T-helper 2 cell treated with Interferon-gamma antibody and Interleukin-4, amounts not matched to agents 5 μg/mL and 100 μg/mL, for 36 hours (primary cell): ENCODE measurements around the gene MEIS3.

Source experiments
- DNase-seq: peaks from one replicate; pipeline ENCODE4 v3.0.0; 2021; ENCODE audit warnings: low spot score
- H3K27ac Mint-ChIP-seq: one replicate; pipeline ENCODE4 v1.8.0; 2021; ENCODE audit warnings: mild to moderate bottlenecking, mixed read lengths
- H3K27me3 Mint-ChIP-seq: one replicate; pipeline ENCODE4 v1.8.0; 2021; ENCODE audit warnings: low read depth, mixed read lengths
- H3K36me3 Mint-ChIP-seq: one replicate; pipeline ENCODE4 v1.8.0; 2021; ENCODE audit warnings: low read depth, mixed read lengths
- H3K4me1 Mint-ChIP-seq: one replicate; pipeline ENCODE4 v1.8.0; 2021; ENCODE audit warnings: low read depth, mixed read lengths
- H3K4me3 Mint-ChIP-seq: one replicate; pipeline ENCODE4 v1.8.0; 2022; ENCODE audit warnings: mild to moderate bottlenecking, moderate library complexity, mixed read lengths
- H3K9me3 Mint-ChIP-seq: one replicate; pipeline ENCODE4 v1.8.0; 2021; ENCODE audit warnings: mixed read lengths

Gene MEIS3

DNA sequence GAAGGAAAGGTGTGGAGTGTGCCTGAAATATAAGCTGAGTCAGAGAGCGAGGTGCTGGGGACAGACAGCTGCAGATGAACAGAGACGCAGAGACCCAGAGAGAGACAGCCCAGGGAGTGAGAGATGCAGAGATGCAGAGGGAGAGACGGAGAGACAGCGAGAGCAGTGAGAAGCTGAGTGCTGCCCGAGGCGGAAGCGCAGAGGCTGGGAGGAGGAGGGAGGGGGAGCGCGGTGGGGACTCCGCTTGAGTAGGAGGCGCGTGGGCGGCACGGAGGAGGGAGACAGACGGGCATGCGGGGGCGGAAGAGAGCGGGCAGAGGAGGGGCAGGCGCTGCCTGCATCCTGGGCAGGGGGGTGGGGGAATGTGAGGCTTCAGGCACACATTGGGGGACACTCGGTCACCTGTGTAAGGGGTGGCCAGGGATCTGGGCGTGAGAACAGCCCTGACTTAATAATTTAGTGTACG, 26.6 kb upstream of the MEIS3 start:
- H3K4me3 Mint-ChIP-seq: peak overlapping the region; percentile 78
- no peaks in the 10 kb centered on the region for H3K9me3 Mint-ChIP-seq
- H3K27ac Mint-ChIP-seq: no peak overlapping the region
- H3K27me3 Mint-ChIP-seq: peaks cover 68% of the 10 kb centered on the region
- H3K4me1 Mint-ChIP-seq: peaks cover 30% of the 10 kb centered on the region
- peak; percentile 46 for DNase-seq
- no peaks in the 10 kb centered on the region for H3K36me3 Mint-ChIP-seq

DNA sequence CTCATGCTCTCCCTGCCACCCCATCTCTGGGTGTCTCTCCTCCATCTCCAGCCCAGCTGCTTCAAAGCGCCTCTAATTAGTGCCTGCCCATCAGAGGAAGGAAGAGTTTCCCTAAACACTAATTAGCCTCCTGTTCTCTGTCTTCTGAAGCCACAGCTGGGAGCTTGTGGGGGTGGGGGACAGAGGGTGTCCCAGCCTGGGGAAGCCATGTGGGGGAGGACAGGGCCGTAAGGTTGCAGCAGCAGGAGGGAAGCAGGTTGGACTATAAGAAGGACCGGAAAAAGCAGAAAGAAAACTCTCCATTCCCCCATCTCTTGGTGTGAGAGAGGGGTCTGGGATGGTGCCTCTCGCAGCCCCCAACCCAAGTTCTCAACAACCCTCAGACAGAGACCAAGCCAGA, 26.2 kb upstream of the MEIS3 start:
- no peaks in the 10 kb centered on the region for H3K9me3 Mint-ChIP-seq
- no peaks in the 10 kb centered on the region for H3K36me3 Mint-ChIP-seq
- H3K27ac Mint-ChIP-seq: peak overlapping the region; percentile 46
- H3K4me1 Mint-ChIP-seq: peaks cover 30% of the 10 kb centered on the region
- peaks cover 68% of the 10 kb centered on the region for H3K27me3 Mint-ChIP-seq
- no peak for DNase-seq
- peak overlapping the region; percentile 78 for H3K4me3 Mint-ChIP-seq

DNA sequence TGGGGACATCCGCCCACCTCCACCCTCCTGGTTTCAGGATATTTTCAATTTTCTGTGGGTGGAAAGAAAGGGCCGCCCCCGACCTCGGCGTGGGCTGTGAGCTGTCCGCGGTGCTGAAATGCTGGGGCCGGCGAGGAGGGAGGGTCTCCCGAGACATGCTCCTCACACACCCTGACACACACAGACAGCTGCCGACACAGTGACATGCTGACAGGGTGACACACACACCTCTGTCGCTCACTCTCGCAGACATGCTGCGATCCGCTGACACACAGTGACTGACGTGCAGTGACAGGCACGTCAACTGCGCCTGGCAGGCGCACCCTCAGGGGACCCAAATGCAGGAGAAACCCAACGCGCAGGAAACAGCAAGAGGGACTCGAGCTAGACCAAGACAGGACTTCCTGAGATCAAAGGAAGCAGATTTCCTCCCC, 25.1 kb upstream of the MEIS3 start:
- Mint-ChIP-seq H3K27me3 (peaks cover 60% of the 10 kb centered on the region), H3K9me3 (no peaks in the 10 kb centered on the region), H3K4me1 (peaks cover 30% of the 10 kb centered on the region), H3K36me3 (no peaks in the 10 kb centered on the region), H3K27ac (peak overlapping the region; percentile 34), H3K4me3 (peak overlapping the region; percentile 46)
- no peak for DNase-seq

DNA sequence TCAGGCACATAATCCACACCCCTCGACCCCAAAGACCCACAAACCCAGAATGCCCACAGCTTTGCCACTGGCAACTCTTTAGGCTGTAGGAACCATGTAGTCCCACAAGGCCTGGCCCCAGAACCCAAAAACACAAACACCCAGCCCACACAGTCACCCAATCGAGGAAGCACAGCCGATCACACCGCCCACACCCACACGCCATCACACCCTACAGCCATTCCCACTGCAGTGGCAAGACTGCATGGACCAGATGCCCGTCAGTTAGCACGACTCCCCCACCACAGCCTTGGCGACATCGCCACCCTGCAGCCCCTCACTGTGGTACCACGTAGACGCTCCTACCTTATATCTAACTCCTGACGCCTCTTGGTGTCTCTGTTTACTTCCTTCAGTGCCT, 24.0 kb upstream of the MEIS3 start:
- Mint-ChIP-seq H3K9me3 (no peaks in the 10 kb centered on the region), H3K4me1 (peaks cover 30% of the 10 kb centered on the region), H3K36me3 (no peaks in the 10 kb centered on the region), H3K27me3 (peaks cover 52% of the 10 kb centered on the region), H3K4me3 (no peak overlapping the region), H3K27ac (no peak overlapping the region)
- DNase-seq: no peak

DNA sequence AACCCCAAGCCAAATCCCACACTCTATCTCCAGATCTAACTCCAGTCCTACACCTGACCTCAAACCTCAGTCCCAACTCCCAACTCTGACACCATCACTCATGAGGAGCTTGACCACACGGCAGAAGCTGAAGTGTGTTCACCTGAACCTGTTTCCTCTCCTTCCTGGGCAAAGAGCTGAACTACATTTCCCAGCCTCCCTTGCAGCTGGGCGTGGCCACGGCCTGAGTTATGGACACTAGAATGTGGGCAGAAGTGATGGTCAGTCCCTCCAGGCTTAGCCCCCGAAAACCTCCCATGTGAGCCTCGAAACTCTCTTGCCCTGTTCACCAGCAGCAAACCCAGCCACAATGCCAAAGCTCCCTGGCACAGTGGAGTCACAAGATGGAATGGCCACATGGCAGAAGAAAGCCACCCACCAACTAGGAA, 19.5 kb upstream of the MEIS3 start:
- Mint-ChIP-seq H3K36me3 (no peaks in the 10 kb centered on the region), H3K27me3 (peaks cover 24% of the 10 kb centered on the region), H3K27ac (no peak overlapping the region), H3K4me1 (peaks cover 19% of the 10 kb centered on the region), H3K9me3 (no peaks in the 10 kb centered on the region), H3K4me3 (no peak overlapping the region)
- DNase-seq: no peak

DNA sequence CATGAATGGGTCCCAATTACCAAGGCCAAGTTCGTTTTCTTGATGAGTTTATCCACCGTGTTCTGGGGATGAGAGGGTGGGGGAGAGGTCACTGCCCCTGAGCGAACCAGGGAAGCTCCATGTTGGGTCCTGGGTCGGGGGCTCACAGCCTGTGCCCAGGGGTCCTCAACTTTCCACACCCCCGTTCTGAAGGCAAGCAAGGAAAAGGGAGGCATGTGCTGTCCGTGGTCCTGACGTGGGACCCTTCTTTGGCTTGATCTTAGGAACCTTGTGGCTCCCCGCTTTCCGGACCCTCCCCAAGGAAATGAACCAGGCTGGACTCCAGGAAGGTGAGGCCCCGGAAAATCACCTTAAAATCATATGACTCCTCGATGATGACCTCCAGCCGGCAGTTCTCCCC, 18.2 kb upstream of the MEIS3 start:
- peaks cover 24% of the 10 kb centered on the region for H3K4me1 Mint-ChIP-seq
- no peak for DNase-seq
- H3K27me3 Mint-ChIP-seq: peaks cover 13% of the 10 kb centered on the region
- no peaks in the 10 kb centered on the region for H3K9me3 Mint-ChIP-seq
- no peak overlapping the region for H3K27ac Mint-ChIP-seq
- no peaks in the 10 kb centered on the region for H3K36me3 Mint-ChIP-seq
- H3K4me3 Mint-ChIP-seq: no peak overlapping the region

DNA sequence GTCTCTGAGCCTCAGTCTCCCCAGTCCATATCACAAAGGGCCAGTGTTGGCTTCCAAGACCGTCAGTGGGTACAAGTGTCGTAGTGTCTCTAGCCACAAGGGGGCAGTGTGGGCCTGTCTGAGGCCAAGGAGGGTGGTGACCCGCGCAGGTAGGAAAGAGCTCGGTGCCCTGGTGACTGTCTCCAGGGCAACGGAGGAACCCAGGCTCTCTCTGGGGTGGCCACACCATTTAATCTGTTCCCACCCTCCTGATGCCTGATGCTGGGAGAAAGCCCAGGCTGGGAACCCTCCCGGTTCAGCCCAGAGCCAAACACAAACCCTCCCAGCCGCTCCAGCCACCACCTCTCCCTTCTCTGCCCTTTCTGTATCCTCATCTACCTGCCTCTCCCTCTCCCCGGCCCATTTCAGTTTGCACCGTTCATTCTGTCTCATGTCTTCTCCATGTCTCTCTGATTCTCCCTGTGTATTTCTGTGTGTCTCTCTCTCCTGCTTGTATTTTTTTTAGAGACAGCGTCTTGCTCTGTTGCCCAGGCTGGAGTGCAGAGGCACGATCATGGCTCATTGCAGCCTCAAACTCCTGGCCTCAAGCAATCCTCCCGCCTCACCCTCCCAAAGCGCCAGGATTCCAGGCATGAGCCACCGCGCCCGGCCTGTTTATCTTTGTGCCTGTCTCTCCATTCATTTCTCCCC, 17.5 kb upstream of the MEIS3 start:
- no peak overlapping the region for H3K27ac Mint-ChIP-seq

DNA sequence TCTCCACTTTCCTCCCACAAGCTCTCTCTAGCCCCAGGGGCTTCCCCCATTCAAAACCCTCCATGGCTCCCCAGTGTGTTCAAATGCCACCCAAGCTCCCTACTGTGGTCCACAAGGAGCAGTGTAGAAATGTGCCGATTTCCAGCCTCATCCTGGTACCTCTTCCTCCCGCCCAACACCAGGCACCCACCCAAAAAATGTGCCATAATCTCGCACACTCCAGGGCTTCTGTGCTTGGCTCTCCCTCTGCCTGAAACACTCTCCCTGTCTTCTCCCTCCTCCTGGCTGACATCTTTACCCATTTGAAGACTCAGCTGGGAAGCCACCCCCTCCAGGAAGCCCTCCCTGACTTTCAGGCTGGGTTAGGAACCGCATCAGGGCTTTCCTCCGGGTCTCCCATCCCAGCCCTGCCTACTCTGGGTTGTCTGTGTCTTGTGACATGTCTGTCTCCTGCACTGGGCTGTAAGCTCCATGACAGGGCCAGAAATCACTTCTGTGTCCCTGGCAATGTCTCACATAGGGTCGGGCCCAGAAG, 16.6 kb upstream of the MEIS3 start:
- no peak for DNase-seq
- Mint-ChIP-seq H3K4me1 (peaks cover 26% of the 10 kb centered on the region), H3K9me3 (no peaks in the 10 kb centered on the region), H3K36me3 (no peaks in the 10 kb centered on the region), H3K27ac (no peak overlapping the region), H3K27me3 (peaks cover 7% of the 10 kb centered on the region), H3K4me3 (peak overlapping the region; percentile 20)

More for the DNA sequence above, 17.5 kb upstream of the MEIS3 start:
- Mint-ChIP-seq H3K4me1 (peaks cover 26% of the 10 kb centered on the region), H3K4me3 (no peak overlapping the region), H3K27me3 (peaks cover 8% of the 10 kb centered on the region), H3K36me3 (no peaks in the 10 kb centered on the region), H3K9me3 (no peaks in the 10 kb centered on the region)
- peak; percentile 64 for DNase-seq

DNA sequence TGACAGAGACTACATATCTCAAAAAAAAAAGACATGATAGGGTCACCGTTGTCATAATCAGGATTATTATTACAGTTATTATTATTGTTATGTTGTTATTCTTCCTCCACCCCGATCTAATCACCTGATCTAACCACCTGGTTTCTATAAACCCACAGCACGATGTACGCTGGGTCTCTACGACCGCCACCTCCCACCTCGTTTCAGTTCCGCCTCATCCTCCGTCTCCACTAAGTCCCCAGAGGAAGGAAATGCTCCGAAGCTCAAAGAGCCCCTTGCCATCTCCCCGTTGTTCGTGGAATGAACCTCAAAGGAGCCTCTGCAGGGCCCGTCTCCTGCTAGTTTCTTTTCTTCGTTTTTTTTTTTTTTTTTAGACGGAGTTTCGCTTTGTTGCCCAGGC, 15.9 kb upstream of the MEIS3 start:
- Mint-ChIP-seq H3K36me3 (no peaks in the 10 kb centered on the region), H3K27me3 (peaks cover 9% of the 10 kb centered on the region), H3K9me3 (no peaks in the 10 kb centered on the region), H3K27ac (peak overlapping the region; percentile 38), H3K4me1 (peaks cover 26% of the 10 kb centered on the region), H3K4me3 (no peak overlapping the region)
- no peak for DNase-seq

DNA sequence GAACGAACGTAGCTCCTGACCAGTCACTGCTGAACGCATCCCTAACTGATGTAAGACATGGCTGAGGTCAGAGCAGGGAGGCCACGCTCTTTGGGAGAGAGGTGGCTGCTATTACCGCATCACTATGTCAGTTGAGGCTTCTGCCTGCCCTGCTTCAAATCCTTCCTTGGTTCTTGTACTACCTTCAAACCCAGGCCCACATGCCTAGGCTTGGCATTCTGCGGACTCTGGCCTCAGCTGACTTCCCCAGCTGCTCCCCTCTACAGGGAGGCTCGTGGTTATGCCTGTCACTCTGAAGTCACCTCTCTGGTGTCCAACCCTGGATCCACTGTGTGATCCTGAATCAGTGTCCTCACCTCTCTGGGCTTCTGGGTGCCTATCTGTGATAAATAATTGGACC, 14.8 kb upstream of the MEIS3 start:
- no peak overlapping the region for H3K27ac Mint-ChIP-seq
- no peak for DNase-seq
- H3K9me3 Mint-ChIP-seq: no peaks in the 10 kb centered on the region
- peaks cover 30% of the 10 kb centered on the region for H3K4me1 Mint-ChIP-seq
- H3K27me3 Mint-ChIP-seq: peaks cover 14% of the 10 kb centered on the region
- no peak overlapping the region for H3K4me3 Mint-ChIP-seq
- no peaks in the 10 kb centered on the region for H3K36me3 Mint-ChIP-seq

DNA sequence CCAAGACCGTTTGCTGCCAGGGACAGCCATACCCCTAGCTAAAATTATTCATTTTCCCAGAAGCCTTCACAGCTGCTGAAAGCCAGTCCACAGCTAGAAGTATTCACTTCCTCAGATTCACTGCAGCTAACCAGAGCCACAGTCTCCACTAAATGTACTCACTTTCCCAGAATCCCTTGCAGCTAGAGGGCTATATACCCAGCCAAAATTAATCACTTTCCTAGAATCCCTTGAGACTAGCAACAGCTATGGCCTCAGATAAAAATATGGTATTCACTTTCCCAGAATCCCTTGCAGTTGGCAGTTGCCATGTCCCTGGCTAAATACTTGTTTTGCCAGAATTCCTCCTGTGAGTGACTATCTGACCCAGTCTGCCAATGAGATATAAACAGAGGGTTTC, 13.8 kb upstream of the MEIS3 start:
- peaks cover 30% of the 10 kb centered on the region for H3K4me1 Mint-ChIP-seq
- H3K9me3 Mint-ChIP-seq: no peaks in the 10 kb centered on the region
- no peaks in the 10 kb centered on the region for H3K36me3 Mint-ChIP-seq
- H3K27ac Mint-ChIP-seq: no peak overlapping the region
- DNase-seq: no peak
- H3K27me3 Mint-ChIP-seq: peaks cover 14% of the 10 kb centered on the region
- H3K4me3 Mint-ChIP-seq: no peak overlapping the region

DNA sequence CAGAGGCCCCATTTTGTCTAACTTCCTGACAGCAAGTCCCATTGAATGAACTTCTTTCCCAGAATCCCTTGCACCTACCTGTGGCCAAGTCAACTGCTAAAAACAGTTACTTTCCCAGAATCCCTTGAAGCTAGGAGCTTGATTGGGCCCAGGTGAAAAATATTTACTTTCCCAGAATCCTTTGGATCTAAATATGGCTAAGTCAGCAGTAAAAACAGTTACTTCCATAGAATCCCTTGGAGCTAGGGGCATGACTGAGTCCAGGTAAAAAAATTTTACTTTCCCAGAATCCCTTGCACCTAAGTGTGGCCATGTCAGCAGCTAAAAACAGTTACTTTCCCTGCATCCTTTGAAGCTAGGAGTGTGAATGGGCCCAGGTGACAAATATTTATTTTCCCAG, 13.2 kb upstream of the MEIS3 start:
- Mint-ChIP-seq H3K4me3 (no peak overlapping the region), H3K27me3 (peaks cover 14% of the 10 kb centered on the region)

DNA sequence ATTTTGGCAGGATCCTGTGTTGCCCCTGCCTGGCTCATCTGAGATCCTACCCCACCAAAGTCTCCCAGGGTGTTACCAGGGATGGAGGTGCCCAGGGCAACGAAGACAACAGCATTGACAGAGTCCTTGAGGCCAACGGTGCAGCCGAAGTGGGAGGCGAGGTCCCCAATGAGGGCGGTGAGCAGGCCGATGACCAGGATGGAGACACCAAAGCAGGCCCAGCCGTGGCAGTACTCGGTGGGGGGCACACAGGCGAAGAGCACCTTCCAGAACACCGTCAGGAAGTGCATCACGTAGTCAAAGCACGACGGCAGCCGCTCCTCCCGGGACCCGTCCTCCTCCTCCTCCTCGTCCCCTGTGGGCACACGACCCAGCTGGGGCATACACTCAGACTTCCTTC, 12.8 kb upstream of the MEIS3 start:
- H3K4me3 Mint-ChIP-seq: no peak overlapping the region
- H3K4me1 Mint-ChIP-seq: peaks cover 27% of the 10 kb centered on the region
- no peak overlapping the region for H3K27ac Mint-ChIP-seq
- H3K36me3 Mint-ChIP-seq: no peaks in the 10 kb centered on the region
- peaks cover 12% of the 10 kb centered on the region for H3K27me3 Mint-ChIP-seq
- DNase-seq: no peak
- no peaks in the 10 kb centered on the region for H3K9me3 Mint-ChIP-seq

More for the DNA sequence above, 13.2 kb upstream of the MEIS3 start:
- H3K9me3 Mint-ChIP-seq: no peaks in the 10 kb centered on the region
- H3K4me1 Mint-ChIP-seq: peaks cover 30% of the 10 kb centered on the region
- no peaks in the 10 kb centered on the region for H3K36me3 Mint-ChIP-seq
- DNase-seq: no peak
- no peak overlapping the region for H3K27ac Mint-ChIP-seq

DNA sequence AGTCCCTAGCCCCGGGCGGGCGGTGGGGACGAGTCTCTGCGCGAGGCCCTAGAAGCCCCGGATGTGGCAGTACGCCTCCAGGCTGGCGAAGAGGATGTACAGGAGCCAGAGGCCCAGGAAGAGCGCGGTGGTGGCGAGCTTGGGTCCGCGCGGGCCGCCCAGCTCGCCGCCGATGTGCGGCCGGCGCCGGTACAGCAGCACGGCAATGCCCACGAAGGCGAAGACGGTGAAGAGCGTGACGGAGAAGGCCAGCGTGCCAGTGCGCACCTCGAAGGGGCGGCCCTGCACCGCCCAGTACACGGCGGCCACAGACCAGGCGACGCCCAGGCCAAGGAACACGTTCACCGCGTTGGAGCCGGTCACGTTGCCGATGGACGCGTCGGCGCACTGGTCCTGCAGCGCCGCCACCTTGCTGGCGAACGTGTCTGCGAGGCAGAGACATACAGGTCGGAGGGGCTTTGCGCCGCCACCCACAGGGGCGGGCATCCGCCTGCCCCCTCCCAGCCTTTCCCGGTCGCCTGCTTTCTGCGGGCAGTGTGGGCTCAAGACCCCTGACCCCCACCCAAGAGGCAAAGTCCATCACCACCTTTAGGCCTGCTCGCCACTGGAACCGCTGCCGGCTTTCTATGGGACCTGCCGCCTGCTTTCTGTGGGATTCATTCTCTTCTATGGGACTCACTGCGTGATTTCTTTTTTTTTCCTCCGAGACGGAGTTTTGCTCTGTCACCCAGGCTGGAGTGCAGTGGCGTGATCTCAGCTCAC, 10.9 kb upstream of the MEIS3 start:
- peaks cover 13% of the 10 kb centered on the region for H3K4me1 Mint-ChIP-seq
- H3K27ac Mint-ChIP-seq: no peak overlapping the region
- DNase-seq: peak; percentile 53
- H3K36me3 Mint-ChIP-seq: no peaks in the 10 kb centered on the region
- H3K27me3 Mint-ChIP-seq: peaks cover 21% of the 10 kb centered on the region
- H3K9me3 Mint-ChIP-seq: no peaks in the 10 kb centered on the region
- H3K4me3 Mint-ChIP-seq: peak overlapping the region; percentile 63
